GM19351 (cell line): ENCODE results near the gene SEPTIN10.
"Not testable (repeated sequence)": the region's sequence is repeated elsewhere in the genome, so short reads cannot be mapped to it uniquely, and the experiment has no call there.

Experiments
- ATAC-seq: cut with Tn5 transposase; IDR thresholded peaks from one replicate; pipeline ENCODE4 v1.9.1; 2021; ENCODE audit warnings: mild to moderate bottlenecking, moderate library complexity; ENCODE audit not compliant: unreplicated experiment

SEPTIN10 gene

GRCh38 chr2:109554758-109555157, 59.0 kb downstream of the SEPTIN10 start:
- no peak for ATAC-seq

GRCh38 chr2:109549016-109549590, 64.7 kb downstream of the SEPTIN10 start:
- no peak for ATAC-seq

GRCh38 chr2:109547280-109547679, 66.5 kb downstream of the SEPTIN10 start:
- no peak for ATAC-seq

- peak; percentile 54 for ATAC-seq
These were observed 67.7 kb downstream of the SEPTIN10 start for GRCh38 chr2:109545828-109546713.

- no peak for ATAC-seq
These were observed 71.4 kb downstream of the SEPTIN10 start for GRCh38 chr2:109542384-109542783.

GRCh38 chr2:109538546-109538945, 75.2 kb downstream of the SEPTIN10 start:
- no peak for ATAC-seq

GRCh38 chr2:109537565-109538222, 76.1 kb downstream of the SEPTIN10 start:
- no peak for ATAC-seq

GRCh38 chr2:109536556-109536955, 77.2 kb downstream of the SEPTIN10 start:
- ATAC-seq, result not testable (repeated sequence)

- ATAC-seq, result no peak
These were observed 78.4 kb downstream of the SEPTIN10 start for GRCh38 chr2:109535217-109535946.

- ATAC-seq, result no peak
These were observed 79.9 kb downstream of the SEPTIN10 start for GRCh38 chr2:109533823-109534222.

GRCh38 chr2:109532728-109533076, 81.1 kb downstream of the SEPTIN10 start:
- ATAC-seq, result no peak

- no peak for ATAC-seq
These were observed 81.7 kb downstream of the SEPTIN10 start for GRCh38 chr2:109531896-109532727.

GRCh38 chr2:109531221-109531620, 82.5 kb downstream of the SEPTIN10 start:
- no peak for ATAC-seq

- no peak for ATAC-seq
These were observed 83.1 kb downstream of the SEPTIN10 start for GRCh38 chr2:109530712-109531111.

- no peak for ATAC-seq
These were observed 84.0 kb downstream of the SEPTIN10 start for GRCh38 chr2:109529532-109530449.

GRCh38 chr2:109528811-109529501, 84.8 kb downstream of the SEPTIN10 start:
- ATAC-seq, result no peak

GRCh38 chr2:109527846-109528705, 85.7 kb downstream of the SEPTIN10 start:
- ATAC-seq, result no peak

- no peak for ATAC-seq
These were observed 86.7 kb downstream of the SEPTIN10 start for GRCh38 chr2:109527079-109527478.
